ENCODE measurements around the gene C19orf25. TPM values are rescaled to one million over a fixed set of nuclear protein-coding genes. Genes with fewer than 3 reads are reported as not detected.

Gene C19orf25
- total RNA-seq, 1 donor from 2014 or later = 29.7 TPM

GRCh38 chr19:1427221-1427920, 51.6 kb downstream of the C19orf25 start:
- Mint-ChIP-seq H3K4me3 (ENCODE audit: unreplicated experiment) (no peak overlapping the region), H3K27ac (ENCODE audit: unreplicated experiment) (no peak overlapping the region), H3K4me1 (ENCODE audit: unreplicated experiment) (no peaks in the 10 kb centered on the region)

GRCh38 chr19:1426736-1427135, 52.3 kb downstream of the C19orf25 start:
- H3K4me1 Mint-ChIP-seq (ENCODE audit: unreplicated experiment) = no peaks in the 10 kb centered on the region
- no peak overlapping the region for H3K4me3 Mint-ChIP-seq (ENCODE audit: unreplicated experiment)
- no peaks in the 10 kb centered on the region for H3K9me3 Mint-ChIP-seq (ENCODE audit: unreplicated experiment)
- H3K27ac Mint-ChIP-seq (ENCODE audit: unreplicated experiment) = no peak overlapping the region
- peaks cover 24% of the 10 kb centered on the region for H3K36me3 Mint-ChIP-seq (ENCODE audit: low read depth, unreplicated experiment)
- DNase-seq (ENCODE audit: low spot score) = no peak
- TF ChIP-seq CTCF (IDR thresholded peaks at IDR 0.05; ENCODE audit: unreplicated experiment) = no peak
- peaks cover 5% of the 10 kb centered on the region for H3K27me3 Mint-ChIP-seq (ENCODE audit: unreplicated experiment)

More at GRCh38 chr19:1427221-1427920, 51.6 kb downstream of the C19orf25 start:
- no peak for DNase-seq (ENCODE audit: low spot score)
- peaks cover 25% of the 10 kb centered on the region for H3K36me3 Mint-ChIP-seq (ENCODE audit: low read depth, unreplicated experiment)
- H3K9me3 Mint-ChIP-seq (ENCODE audit: unreplicated experiment) = no peaks in the 10 kb centered on the region
- peaks cover 9% of the 10 kb centered on the region for H3K27me3 Mint-ChIP-seq (ENCODE audit: unreplicated experiment)
- no peak for TF ChIP-seq CTCF (IDR thresholded peaks at IDR 0.05; ENCODE audit: unreplicated experiment)

- no peaks in the 10 kb centered on the region for H3K9me3 Mint-ChIP-seq (ENCODE audit: unreplicated experiment)
- H3K36me3 Mint-ChIP-seq (ENCODE audit: low read depth, unreplicated experiment) = peaks cover 23% of the 10 kb centered on the region
- TF ChIP-seq CTCF (IDR thresholded peaks at IDR 0.05; ENCODE audit: unreplicated experiment) = no peak
- no peak overlapping the region for H3K4me3 Mint-ChIP-seq (ENCODE audit: unreplicated experiment)
- H3K4me1 Mint-ChIP-seq (ENCODE audit: unreplicated experiment) = no peaks in the 10 kb centered on the region
- H3K27ac Mint-ChIP-seq (ENCODE audit: unreplicated experiment) = peak overlapping the region; percentile 63
- peaks cover 6% of the 10 kb centered on the region for H3K27me3 Mint-ChIP-seq (ENCODE audit: unreplicated experiment)
- no peak for DNase-seq (ENCODE audit: low spot score)
Observed at GRCh38 chr19:1425902-1426301, 53.1 kb downstream of the C19orf25 start.

GRCh38 chr19:1425102-1425837, 53.7 kb downstream of the C19orf25 start:
- no peak for DNase-seq (ENCODE audit: low spot score)
- H3K36me3 Mint-ChIP-seq (ENCODE audit: low read depth, unreplicated experiment) = peaks cover 26% of the 10 kb centered on the region
- peaks cover 5% of the 10 kb centered on the region for H3K27me3 Mint-ChIP-seq (ENCODE audit: unreplicated experiment)
- H3K9me3 Mint-ChIP-seq (ENCODE audit: unreplicated experiment) = no peaks in the 10 kb centered on the region
- peak overlapping the region; percentile 56 for H3K4me3 Mint-ChIP-seq (ENCODE audit: unreplicated experiment)
- no peak for TF ChIP-seq CTCF (IDR thresholded peaks at IDR 0.05; ENCODE audit: unreplicated experiment)
- no peaks in the 10 kb centered on the region for H3K4me1 Mint-ChIP-seq (ENCODE audit: unreplicated experiment)
- peak overlapping the region; percentile 63 for H3K27ac Mint-ChIP-seq (ENCODE audit: unreplicated experiment)

Data from endothelial cell (in vitro differentiated cells).